OCI-LY7 (cell line): ENCODE measurements around the gene SUPT20HL2.

Experiments used
- EZH2phosphoT487 ChIP-seq: fragments of 200-600 bp; sonication (generic); IDR thresholded peaks from 2 replicates; pipeline ENCODE4 v1.6.1; 2018; ENCODE audit warnings: low read depth, borderline replicate concordance, mild to moderate bottlenecking, mixed run types, antibody characterized with exemption, low read length, moderate library complexity, mixed read lengths
- TF ChIP-seq, protein P1 (sequence below): fragments of 200-600 bp; sonication (generic); conservative IDR thresholded peaks from 2 replicates; pipeline ENCODE4 v1.5.1; 2014; ENCODE audit warnings: mild to moderate bottlenecking, antibody characterized with exemption, low read length, moderate library complexity, mixed read lengths

DNA sequence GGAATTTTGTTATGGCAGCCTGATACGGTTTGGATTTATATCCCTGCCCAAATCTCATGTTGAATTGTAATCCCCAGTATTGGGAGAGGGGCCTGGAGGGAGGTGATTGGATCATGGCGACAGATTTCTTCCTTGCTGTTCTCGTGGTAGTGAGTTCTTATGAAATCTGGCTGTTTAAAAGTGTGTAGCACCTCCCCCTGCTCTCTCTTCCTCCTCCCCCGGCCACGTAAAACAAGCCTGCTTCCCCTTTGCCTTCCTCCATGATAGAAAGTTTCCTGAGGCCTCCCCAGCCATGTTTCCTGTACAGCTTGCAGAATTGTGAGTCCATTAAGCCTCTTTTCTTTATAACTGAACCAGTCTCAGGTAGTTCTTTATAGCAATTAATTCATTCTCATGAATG, 37.9 kb downstream of the SUPT20HL2 start:
- TF ChIP-seq, protein P1, sequence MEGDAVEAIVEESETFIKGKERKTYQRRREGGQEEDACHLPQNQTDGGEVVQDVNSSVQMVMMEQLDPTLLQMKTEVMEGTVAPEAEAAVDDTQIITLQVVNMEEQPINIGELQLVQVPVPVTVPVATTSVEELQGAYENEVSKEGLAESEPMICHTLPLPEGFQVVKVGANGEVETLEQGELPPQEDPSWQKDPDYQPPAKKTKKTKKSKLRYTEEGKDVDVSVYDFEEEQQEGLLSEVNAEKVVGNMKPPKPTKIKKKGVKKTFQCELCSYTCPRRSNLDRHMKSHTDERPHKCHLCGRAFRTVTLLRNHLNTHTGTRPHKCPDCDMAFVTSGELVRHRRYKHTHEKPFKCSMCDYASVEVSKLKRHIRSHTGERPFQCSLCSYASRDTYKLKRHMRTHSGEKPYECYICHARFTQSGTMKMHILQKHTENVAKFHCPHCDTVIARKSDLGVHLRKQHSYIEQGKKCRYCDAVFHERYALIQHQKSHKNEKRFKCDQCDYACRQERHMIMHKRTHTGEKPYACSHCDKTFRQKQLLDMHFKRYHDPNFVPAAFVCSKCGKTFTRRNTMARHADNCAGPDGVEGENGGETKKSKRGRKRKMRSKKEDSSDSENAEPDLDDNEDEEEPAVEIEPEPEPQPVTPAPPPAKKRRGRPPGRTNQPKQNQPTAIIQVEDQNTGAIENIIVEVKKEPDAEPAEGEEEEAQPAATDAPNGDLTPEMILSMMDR, result no peak
- no peak for TF ChIP-seq EZH2phosphoT487
